Measurements from ENCODE around the gene RASGEF1B.

The RASGEF1B gene

GRCh38 chr4:81471588-81472280, at the start of gene RASGEF1B:
Gene RASGEF1B, minus strand, starts transcription at chr4:81471907. Its CDS starts 12,399 bp downstream, at chr4:81459508.
- DNase-seq (ENCODE audit: low spot score): peak; percentile 84

GRCh38 chr4:81519856-81520255, 48.1 kb upstream of the RASGEF1B start:
- DNase-seq (ENCODE audit: low spot score): no peak

- no peak for DNase-seq (ENCODE audit: low spot score)
These were observed 47.7 kb upstream of the RASGEF1B start for GRCh38 chr4:81519427-81519773.

- DNase-seq (ENCODE audit: low spot score): no peak
These were observed 47.2 kb upstream of the RASGEF1B start for GRCh38 chr4:81518762-81519426.

- no peak for DNase-seq (ENCODE audit: low spot score)
These were observed 44.5 kb upstream of the RASGEF1B start for GRCh38 chr4:81516241-81516640.

- no peak for DNase-seq (ENCODE audit: low spot score)
These were observed 41.2 kb upstream of the RASGEF1B start for GRCh38 chr4:81512757-81513501.

- DNase-seq (ENCODE audit: low spot score): no peak
These were observed 40.5 kb upstream of the RASGEF1B start for GRCh38 chr4:81512001-81512756.

GRCh38 chr4:81510643-81511178, 39.0 kb upstream of the RASGEF1B start:
- DNase-seq (ENCODE audit: low spot score): no peak

- DNase-seq (ENCODE audit: low spot score): no peak
These were observed 38.1 kb upstream of the RASGEF1B start for GRCh38 chr4:81509822-81510221.

GRCh38 chr4:81509191-81509590, 37.5 kb upstream of the RASGEF1B start:
- DNase-seq (ENCODE audit: low spot score): no peak

GRCh38 chr4:81508411-81509185, 36.9 kb upstream of the RASGEF1B start:
- DNase-seq (ENCODE audit: low spot score): no peak

GRCh38 chr4:81507530-81507929, 35.8 kb upstream of the RASGEF1B start:
- DNase-seq (ENCODE audit: low spot score): no peak

- DNase-seq (ENCODE audit: low spot score): no peak
These were observed 35.0 kb upstream of the RASGEF1B start for GRCh38 chr4:81506731-81507130.

GRCh38 chr4:81505726-81506125, 34.0 kb upstream of the RASGEF1B start:
- DNase-seq (ENCODE audit: low spot score): no peak

GRCh38 chr4:81505004-81505598, 33.4 kb upstream of the RASGEF1B start:
- no peak for DNase-seq (ENCODE audit: low spot score)

GRCh38 chr4:81504112-81505003, 32.7 kb upstream of the RASGEF1B start:
- DNase-seq (ENCODE audit: low spot score): no peak

- DNase-seq (ENCODE audit: low spot score): no peak
These were observed 31.9 kb upstream of the RASGEF1B start for GRCh38 chr4:81503586-81503985.

- DNase-seq (ENCODE audit: low spot score): no peak
These were observed 30.9 kb upstream of the RASGEF1B start for GRCh38 chr4:81502564-81502963.

- no peak for DNase-seq (ENCODE audit: low spot score)
These were observed 28.1 kb upstream of the RASGEF1B start for GRCh38 chr4:81499840-81500239.

GRCh38 chr4:81498551-81499099, 26.9 kb upstream of the RASGEF1B start:
- no peak for DNase-seq (ENCODE audit: low spot score)
